ENCODE data around the gene CD58.

The CD58 gene

GRCh38 chr1:116466810-116467557 is 103.8 kb downstream of the CD58 start:
- no peak for TF ChIP-seq CTCF (IDR thresholded peaks at IDR 0.05; ENCODE audit: borderline replicate concordance, insufficient read depth, low read depth, low read length)
- no peak overlapping the region for H3K4me3 ChIP-seq (ENCODE audit: low read depth, low read length)

GRCh38 chr1:116465845-116466685 is 104.8 kb downstream of the CD58 start:
- TF ChIP-seq CTCF (IDR thresholded peaks at IDR 0.05; ENCODE audit: borderline replicate concordance, insufficient read depth, low read depth, low read length) = no peak
- H3K4me3 ChIP-seq (ENCODE audit: low read depth, low read length) = no peak overlapping the region

- TF ChIP-seq CTCF (IDR thresholded peaks at IDR 0.05; ENCODE audit: borderline replicate concordance, insufficient read depth, low read depth, low read length) = no peak
Measured at GRCh38 chr1:116465477-116465844, 105.4 kb downstream of the CD58 start.

More at GRCh38 chr1:116465477-116465844, 105.4 kb downstream of the CD58 start:
- no peak overlapping the region for H3K4me3 ChIP-seq (ENCODE audit: low read depth, low read length)

Measured in GM12875 (cell line).